Measurements from ENCODE around the gene TTC7B.

TTC7B gene

GRCh38 chr14:90851327-90852036 lies 35.3 kb upstream of the TTC7B start:
- ChIA-PET POLR2A (ENCODE audit: low non-redundant PET) (no interaction called here), CTCF (interaction anchor here (0.6 kb wide), 1 partner anchor 509 kb away, joined by 3 read pairs; no protein-coding TSS in a partner anchor)
- H3K27ac ChIP-seq, result peak overlapping the region; percentile 78
- DNase-seq (ENCODE audit: low spot score), result no peak
- TF ChIP-seq CTCF (conservative IDR thresholded peaks at IDR 0.05; ENCODE audit: low read depth), result no peak

GRCh38 chr14:90850487-90850886 lies 34.3 kb upstream of the TTC7B start:
- POLR2A ChIA-PET (ENCODE audit: low non-redundant PET), result no interaction called here
- peak; percentile 76 for DNase-seq (ENCODE audit: low spot score)
- CTCF ChIA-PET, result no interaction called here
- no peak for TF ChIP-seq CTCF (conservative IDR thresholded peaks at IDR 0.05; ENCODE audit: low read depth)
- peak overlapping the region; percentile 78 for H3K27ac ChIP-seq

GRCh38 chr14:90849787-90850444 lies 33.7 kb upstream of the TTC7B start:
- ChIA-PET POLR2A (ENCODE audit: low non-redundant PET) (no interaction called here), CTCF (interaction anchor here (0.6 kb wide), 1 partner anchor 1836 kb away, joined by 3 read pairs; no protein-coding TSS in a partner anchor)
- no peak for TF ChIP-seq CTCF (conservative IDR thresholded peaks at IDR 0.05; ENCODE audit: low read depth)
- no peak for DNase-seq (ENCODE audit: low spot score)
- H3K27ac ChIP-seq, result peak overlapping the region; percentile 56; the same call in 1 of the 2 replicates

GRCh38 chr14:90848944-90849731 lies 32.9 kb upstream of the TTC7B start:
- ChIA-PET CTCF (interaction anchor here (0.6 kb wide), 1 partner anchor 1836 kb away, joined by 3 read pairs; no protein-coding TSS in a partner anchor), POLR2A (ENCODE audit: low non-redundant PET) (no interaction called here)
- no peak for DNase-seq (ENCODE audit: low spot score)
- H3K27ac ChIP-seq, result peak overlapping the region; percentile 56; the same call in 1 of the 2 replicates
- TF ChIP-seq CTCF (conservative IDR thresholded peaks at IDR 0.05; ENCODE audit: low read depth), result no peak

- ChIA-PET CTCF (interaction anchor here (0.5 kb wide), 1 partner anchor 1686 kb away, joined by 3 read pairs; no protein-coding TSS in a partner anchor), POLR2A (ENCODE audit: low non-redundant PET) (no interaction called here)
- DNase-seq (ENCODE audit: low spot score), result peak; percentile 19
- no peak for TF ChIP-seq CTCF (conservative IDR thresholded peaks at IDR 0.05; ENCODE audit: low read depth)
- no peak overlapping the region for H3K27ac ChIP-seq
Observed at GRCh38 chr14:90846511-90846910, 30.3 kb upstream of the TTC7B start.

- no peak for DNase-seq (ENCODE audit: low spot score)
- TF ChIP-seq CTCF (conservative IDR thresholded peaks at IDR 0.05; ENCODE audit: low read depth), result no peak
- H3K27ac ChIP-seq, result no peak overlapping the region
- POLR2A ChIA-PET (ENCODE audit: low non-redundant PET), result no interaction called here
- CTCF ChIA-PET, result no interaction called here
Observed at GRCh38 chr14:90844321-90844720, 28.1 kb upstream of the TTC7B start.

All from RWPE1 (cell line).